Measurements from ENCODE around the gene RIPPLY3. TPM values are rescaled to one million over a fixed set of nuclear protein-coding genes. Genes with fewer than 3 reads are reported as not detected.
"Not testable (repeated sequence)": the region's sequence is repeated elsewhere in the genome, so short reads cannot be mapped to it uniquely, and the experiment has no call there.

The RIPPLY3 gene
- total RNA-seq, 1 experiment from 2014 or later = 0.40 TPM

DNA sequence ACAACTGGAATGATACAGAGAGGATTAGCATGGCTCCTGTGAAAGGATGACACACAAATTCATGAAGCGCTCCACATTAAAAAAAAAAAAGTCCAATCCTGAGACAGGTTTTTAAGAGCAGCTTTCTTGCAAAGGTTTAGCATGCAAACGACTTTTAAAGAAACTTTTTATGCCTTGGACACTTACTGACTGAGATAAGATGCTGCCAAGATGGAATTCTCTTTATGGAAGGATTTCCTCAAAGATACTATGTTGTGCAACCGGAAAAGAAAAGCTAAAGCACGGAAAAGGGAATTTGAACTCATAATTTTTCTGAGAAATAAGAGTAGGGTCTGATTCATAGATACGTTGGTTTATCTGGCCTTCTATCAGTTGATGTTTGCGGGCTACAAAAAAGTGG, 39.1 kb downstream of the RIPPLY3 start:
- TF ChIP-seq, protein P1, sequence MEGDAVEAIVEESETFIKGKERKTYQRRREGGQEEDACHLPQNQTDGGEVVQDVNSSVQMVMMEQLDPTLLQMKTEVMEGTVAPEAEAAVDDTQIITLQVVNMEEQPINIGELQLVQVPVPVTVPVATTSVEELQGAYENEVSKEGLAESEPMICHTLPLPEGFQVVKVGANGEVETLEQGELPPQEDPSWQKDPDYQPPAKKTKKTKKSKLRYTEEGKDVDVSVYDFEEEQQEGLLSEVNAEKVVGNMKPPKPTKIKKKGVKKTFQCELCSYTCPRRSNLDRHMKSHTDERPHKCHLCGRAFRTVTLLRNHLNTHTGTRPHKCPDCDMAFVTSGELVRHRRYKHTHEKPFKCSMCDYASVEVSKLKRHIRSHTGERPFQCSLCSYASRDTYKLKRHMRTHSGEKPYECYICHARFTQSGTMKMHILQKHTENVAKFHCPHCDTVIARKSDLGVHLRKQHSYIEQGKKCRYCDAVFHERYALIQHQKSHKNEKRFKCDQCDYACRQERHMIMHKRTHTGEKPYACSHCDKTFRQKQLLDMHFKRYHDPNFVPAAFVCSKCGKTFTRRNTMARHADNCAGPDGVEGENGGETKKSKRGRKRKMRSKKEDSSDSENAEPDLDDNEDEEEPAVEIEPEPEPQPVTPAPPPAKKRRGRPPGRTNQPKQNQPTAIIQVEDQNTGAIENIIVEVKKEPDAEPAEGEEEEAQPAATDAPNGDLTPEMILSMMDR (IDR thresholded peaks at IDR 0.05; ENCODE audit: unreplicated experiment) = no peak
- no peaks in the 10 kb centered on the region for H3K27me3 Mint-ChIP-seq (ENCODE audit: unreplicated experiment)

DNA sequence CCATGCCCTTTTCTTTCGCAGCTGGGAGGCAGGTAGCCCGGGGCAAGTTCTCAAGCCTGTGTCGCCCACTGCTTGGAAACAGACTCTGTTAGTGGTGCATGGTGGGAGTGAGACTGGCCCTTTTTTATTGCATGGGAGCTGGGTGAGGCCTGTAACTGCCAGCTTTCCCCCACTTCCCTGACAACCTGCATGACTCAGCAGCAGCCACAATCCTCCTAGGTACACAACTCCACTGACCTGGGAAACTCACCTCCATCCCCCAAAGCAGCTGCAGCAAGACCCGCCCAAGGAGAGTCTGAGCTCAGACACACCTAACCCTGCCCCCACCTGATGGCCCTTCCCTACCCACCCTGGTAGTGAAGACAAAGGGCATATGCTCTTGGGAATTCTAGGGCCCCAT, 40.6 kb downstream of the RIPPLY3 start:
- H3K4me3 Mint-ChIP-seq (ENCODE audit: low read depth, unreplicated experiment) = no peak overlapping the region
- H3K9me3 Mint-ChIP-seq (ENCODE audit: low read depth, unreplicated experiment) = no peaks in the 10 kb centered on the region
- peaks cover 18% of the 10 kb centered on the region for H3K4me1 Mint-ChIP-seq (ENCODE audit: low read depth, unreplicated experiment)
- peak; percentile 36 for DNase-seq
- peak overlapping the region; percentile 50 for H3K27ac Mint-ChIP-seq (ENCODE audit: unreplicated experiment)
- BruUV-seq (replicated peaks) = no TSS peak
- CTCF ChIA-PET = no interaction called here
- TF ChIP-seq, protein P1 (IDR thresholded peaks at IDR 0.05; ENCODE audit: unreplicated experiment) = no peak
- intact Hi-C loops (cut with micrococcal nuclease; ENCODE audit: unreplicated experiment) = no loop called here
- peaks cover 6% of the 10 kb centered on the region for H3K36me3 Mint-ChIP-seq (ENCODE audit: insufficient read depth, unreplicated experiment)
- no peaks in the 10 kb centered on the region for H3K27me3 Mint-ChIP-seq (ENCODE audit: unreplicated experiment)

More for the DNA sequence above, 39.1 kb downstream of the RIPPLY3 start:
- no peak for DNase-seq
- intact Hi-C loops (cut with micrococcal nuclease; ENCODE audit: unreplicated experiment) = no loop called here
- H3K9me3 Mint-ChIP-seq (ENCODE audit: low read depth, unreplicated experiment) = no peaks in the 10 kb centered on the region
- peaks cover 18% of the 10 kb centered on the region for H3K4me1 Mint-ChIP-seq (ENCODE audit: low read depth, unreplicated experiment)
- CTCF ChIA-PET = no interaction called here
- no peak overlapping the region for H3K4me3 Mint-ChIP-seq (ENCODE audit: low read depth, unreplicated experiment)
- H3K27ac Mint-ChIP-seq (ENCODE audit: unreplicated experiment) = no peak overlapping the region
- no TSS peak for BruUV-seq (replicated peaks)
- peaks cover 6% of the 10 kb centered on the region for H3K36me3 Mint-ChIP-seq (ENCODE audit: insufficient read depth, unreplicated experiment)

DNA sequence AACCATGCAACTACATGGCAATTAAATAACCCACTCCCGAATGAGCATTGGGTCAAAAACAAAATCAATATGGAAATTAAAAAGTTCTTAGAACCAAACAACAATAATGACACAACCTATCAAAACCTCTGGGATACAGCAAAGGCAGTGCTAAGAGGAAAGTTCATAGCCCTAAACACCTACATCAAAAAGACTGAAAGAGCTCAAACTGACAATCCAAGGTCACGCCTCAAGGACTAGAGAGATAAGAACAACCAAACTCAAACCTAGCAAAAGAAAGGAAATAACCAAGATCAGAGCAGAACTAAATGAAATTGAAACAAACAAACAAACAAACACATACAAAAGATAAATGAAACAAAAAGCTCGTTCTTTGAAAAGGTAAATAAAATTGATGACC, 43.2 kb downstream of the RIPPLY3 start:
- H3K36me3 Mint-ChIP-seq (ENCODE audit: insufficient read depth, unreplicated experiment); BruUV-seq (replicated peaks); CTCF ChIA-PET; H3K9me3 Mint-ChIP-seq (ENCODE audit: low read depth, unreplicated experiment); intact Hi-C loops (cut with micrococcal nuclease; ENCODE audit: unreplicated experiment); H3K27ac Mint-ChIP-seq (ENCODE audit: unreplicated experiment); H3K27me3 Mint-ChIP-seq (ENCODE audit: unreplicated experiment); H3K4me3 Mint-ChIP-seq (ENCODE audit: low read depth, unreplicated experiment); DNase-seq: not testable (repeated sequence)
- H3K4me1 Mint-ChIP-seq (ENCODE audit: low read depth, unreplicated experiment) = peaks cover 18% of the 10 kb centered on the region

DNA sequence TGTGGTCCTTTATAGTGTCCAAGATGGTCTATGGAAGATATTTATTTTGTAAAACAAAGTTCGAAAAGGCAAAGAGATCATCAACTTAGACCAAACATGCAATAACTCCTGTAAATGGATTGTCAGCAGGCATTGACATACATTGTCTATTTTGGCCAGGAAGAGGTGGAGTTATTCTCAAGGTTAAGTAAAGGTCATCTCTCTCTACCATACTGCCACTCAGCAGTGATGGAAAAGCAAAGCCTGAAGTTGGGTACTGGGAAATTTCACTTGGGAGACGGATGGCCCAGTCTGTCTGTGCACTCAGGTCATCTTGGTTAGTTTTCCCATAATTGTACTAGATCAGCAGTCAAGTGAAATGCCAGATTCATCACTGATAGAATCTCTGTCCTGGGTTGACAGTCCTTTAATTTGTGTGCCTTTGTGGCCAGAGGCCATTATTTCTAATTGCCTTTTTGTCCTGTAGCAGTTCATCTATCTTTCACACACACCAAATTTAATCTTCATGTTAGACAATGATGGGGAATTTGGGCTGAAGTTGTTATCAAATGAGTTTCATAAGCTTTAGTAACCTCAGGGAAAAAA, 48.9 kb downstream of the RIPPLY3 start:
- Mint-ChIP-seq H3K4me3 (ENCODE audit: low read depth, unreplicated experiment) (no peak overlapping the region), H3K4me1 (ENCODE audit: low read depth, unreplicated experiment) (peaks cover 6% of the 10 kb centered on the region), H3K27ac (ENCODE audit: unreplicated experiment) (no peak overlapping the region), H3K9me3 (ENCODE audit: low read depth, unreplicated experiment) (no peaks in the 10 kb centered on the region), H3K36me3 (ENCODE audit: insufficient read depth, unreplicated experiment) (no peaks in the 10 kb centered on the region), H3K27me3 (ENCODE audit: unreplicated experiment) (no peaks in the 10 kb centered on the region)
- TF ChIP-seq, protein P1 (IDR thresholded peaks at IDR 0.05; ENCODE audit: unreplicated experiment) = no peak
- no peak for DNase-seq
- no TSS peak for BruUV-seq (replicated peaks)
- CTCF ChIA-PET = no interaction called here
- intact Hi-C loops (cut with micrococcal nuclease; ENCODE audit: unreplicated experiment) = no loop called here

DNA sequence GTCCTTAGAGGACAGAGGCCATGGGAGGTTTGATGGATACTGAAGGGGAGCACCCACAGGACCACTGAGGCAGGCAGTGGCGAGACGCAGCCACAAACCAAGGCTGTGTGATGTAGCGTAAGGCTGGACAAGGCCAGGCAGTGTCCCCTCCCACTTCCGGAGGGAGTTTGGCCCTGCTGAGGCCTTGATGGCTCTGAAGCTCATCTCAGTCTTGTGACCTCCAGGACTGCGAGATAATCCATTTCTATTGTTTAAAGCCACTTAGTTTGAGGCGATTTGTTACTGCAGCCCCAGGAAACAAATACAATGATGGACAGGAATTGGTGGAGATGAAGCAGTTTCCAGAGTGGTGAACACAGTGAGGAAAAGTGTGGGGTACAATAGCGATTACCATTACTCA, 51.1 kb downstream of the RIPPLY3 start:
- H3K27ac Mint-ChIP-seq (ENCODE audit: unreplicated experiment) = no peak overlapping the region
- intact Hi-C loops (cut with micrococcal nuclease; ENCODE audit: unreplicated experiment) = no loop called here
- H3K4me3 Mint-ChIP-seq (ENCODE audit: low read depth, unreplicated experiment) = no peak overlapping the region
- TF ChIP-seq, protein P1 (IDR thresholded peaks at IDR 0.05; ENCODE audit: unreplicated experiment) = no peak
- H3K9me3 Mint-ChIP-seq (ENCODE audit: low read depth, unreplicated experiment) = no peaks in the 10 kb centered on the region
- no peaks in the 10 kb centered on the region for H3K36me3 Mint-ChIP-seq (ENCODE audit: insufficient read depth, unreplicated experiment)
- H3K27me3 Mint-ChIP-seq (ENCODE audit: unreplicated experiment) = no peaks in the 10 kb centered on the region
- no peak for DNase-seq
- CTCF ChIA-PET = no interaction called here
- H3K4me1 Mint-ChIP-seq (ENCODE audit: low read depth, unreplicated experiment) = peaks cover 9% of the 10 kb centered on the region
- BruUV-seq (replicated peaks) = no TSS peak
